MM.1S (cell line): ENCODE data around the gene ASCC2.
"Not testable (repeated sequence)": the region's sequence is repeated elsewhere in the genome, so short reads cannot be mapped to it uniquely, and the experiment has no call there.

Experiments
- DNase-seq: peaks from one replicate; pipeline ENCODE4 v3.0.0-alpha.2; 2015
- H2AFZ ChIP-seq: fragments of 300-600 bp; sonication (generic); 2 replicates; pipeline ENCODE4 v1.6.0; 2016; ENCODE audit warnings: antibody characterized with exemption, low read length
- H3F3A ChIP-seq: fragments of 300-600 bp; sonication (generic); 2 replicates; pipeline ENCODE4 v1.6.1; 2016; ENCODE audit warnings: mild to moderate bottlenecking, antibody characterized with exemption, low read length, moderate library complexity, mixed read lengths; ENCODE audit not compliant: insufficient read depth
- H3K27ac ChIP-seq: fragments of 300-600 bp; sonication (generic); 2 replicates; pipeline ENCODE4 v1.5.1; 2016; ENCODE audit warnings: mild to moderate bottlenecking, low read length
- H3K27me3 ChIP-seq: fragments of 300-600 bp; sonication (generic); replicated peaks from 2 replicates; pipeline ENCODE4 v1.6.0; 2016; ENCODE audit warnings: low read length; ENCODE audit not compliant: insufficient read depth
- H3K36me3 ChIP-seq: fragments of 300-600 bp; sonication (generic); replicated peaks from 2 replicates; pipeline ENCODE4 v1.6.1; 2016; ENCODE audit warnings: mild to moderate bottlenecking, low read length, mixed read lengths; ENCODE audit not compliant: insufficient read depth
- H3K4me1 ChIP-seq: fragments of 300-600 bp; sonication (generic); 2 replicates; pipeline ENCODE4 v1.6.1; 2016; ENCODE audit warnings: low read length, mixed read lengths
- H3K4me2 ChIP-seq: fragments of 300-600 bp; sonication (generic); 2 replicates; pipeline ENCODE4 v1.6.0; 2016; ENCODE audit warnings: low read depth, low read length
- H3K4me3 ChIP-seq: fragments of 300-600 bp; sonication (generic); 2 replicates; pipeline ENCODE4 v1.5.1; 2016; ENCODE audit warnings: low read length, mixed read lengths
- H3K79me2 ChIP-seq: fragments of 300-600 bp; sonication (generic); 2 replicates; pipeline ENCODE4 v1.6.1; 2016; ENCODE audit warnings: mixed run types, low read length, mixed read lengths
- H3K9ac ChIP-seq: fragments of 300-600 bp; sonication (generic); 2 replicates; pipeline ENCODE4 v1.6.1; 2016; ENCODE audit warnings: low read length, mixed read lengths
- H3K9me2 ChIP-seq: fragments of 300-600 bp; sonication (generic); replicated peaks from 2 replicates; pipeline ENCODE4 v1.6.1; 2016; ENCODE audit warnings: mild to moderate bottlenecking, low read length, mixed read lengths; ENCODE audit not compliant: insufficient read depth
- H3K9me3 ChIP-seq: fragments of 300-600 bp; sonication (generic); replicated peaks from 2 replicates; pipeline ENCODE4 v1.6.1; 2016; ENCODE audit warnings: mild to moderate bottlenecking, low read length, mixed read lengths; ENCODE audit not compliant: insufficient read depth
- H4K20me1 ChIP-seq: fragments of 300-600 bp; sonication (generic); 2 replicates; pipeline ENCODE4 v1.6.1; 2016; ENCODE audit warnings: mild to moderate bottlenecking, low read length, moderate library complexity, mixed read lengths; ENCODE audit not compliant: insufficient read depth
- CTCF ChIP-seq: fragments of 300-600 bp; sonication (generic); IDR thresholded peaks from 2 replicates; pipeline ENCODE4 v1.5.1; 2016; ENCODE audit warnings: antibody characterized with exemption, low read length, mixed read lengths
- EZH2 ChIP-seq: fragments of 300-600 bp; sonication (generic); optimal IDR thresholded peaks from 2 replicates; pipeline ENCODE3; 2017; ENCODE audit warnings: low read depth, mild to moderate bottlenecking, antibody characterized with exemption, low read length, mixed read lengths
- EZH2phosphoT487 ChIP-seq: fragments of 300-600 bp; sonication (generic); IDR thresholded peaks from 2 replicates; pipeline ENCODE4 v1.6.1; 2018; ENCODE audit warnings: antibody characterized with exemption, low read length

ASCC2 gene

GRCh38 chr22:29838599-29838956 lies 504 bp upstream of the ASCC2 start:
- H3F3A ChIP-seq = no peaks in the 10 kb centered on the region
- peak overlapping the region; percentile 34; the same call in 1 of the 2 replicates for H3K9ac ChIP-seq
- peak overlapping the region; percentile 96 for H3K4me3 ChIP-seq

GRCh38 chr22:29836791-29837370 lies 1.2 kb downstream of the ASCC2 start:
- not testable (repeated sequence) for H3K9ac ChIP-seq, H3K9me2 ChIP-seq, DNase-seq, H3K27me3 ChIP-seq, H3K36me3 ChIP-seq, H4K20me1 ChIP-seq, H3K4me1 ChIP-seq, H3K27ac ChIP-seq, H3F3A ChIP-seq, H2AFZ ChIP-seq, H3K9me3 ChIP-seq
- Histone ChIP-seq H3K4me3 (peak overlapping the region; percentile 96), H3K4me2 (peak overlapping the region; percentile 85; the same call in 1 of the 2 replicates), H3K79me2 (peaks cover 34% of the 10 kb centered on the region)

More at GRCh38 chr22:29838599-29838956, 504 bp upstream of the ASCC2 start:
- TF ChIP-seq EZH2phosphoT487 (no peak), EZH2 (no peak), CTCF (no peak)
- H2AFZ ChIP-seq = peak overlapping the region; percentile 95
- peak overlapping the region; percentile 6; the same call in 1 of the 2 replicates for H3K27ac ChIP-seq
- no peaks in the 10 kb centered on the region for H3K9me2 ChIP-seq
- peaks cover 31% of the 10 kb centered on the region for H3K79me2 ChIP-seq
- H3K36me3 ChIP-seq = no peaks in the 10 kb centered on the region
- peak overlapping the region; percentile 90 for H3K4me2 ChIP-seq
- no peaks in the 10 kb centered on the region for H3K9me3 ChIP-seq
- no peak for DNase-seq
- H3K4me1 ChIP-seq = 0 out of 2 replicates have a peak, but pooled peaks cover 7% of the 10 kb centered on the region
- no peaks in the 10 kb centered on the region for H3K27me3 ChIP-seq
- H4K20me1 ChIP-seq = no peaks in the 10 kb centered on the region

GRCh38 chr22:29834046-29834445 lies 4.0 kb downstream of the ASCC2 start:
- Histone ChIP-seq H2AFZ (no peak overlapping the region), H3K27ac (no peak overlapping the region), H3K4me2 (no peak overlapping the region)

More at GRCh38 chr22:29834046-29834445, 4.0 kb downstream of the ASCC2 start:
- no peak overlapping the region for H3K4me3 ChIP-seq
- no peaks in the 10 kb centered on the region for H3K27me3 ChIP-seq
- peaks cover 34% of the 10 kb centered on the region for H3K79me2 ChIP-seq
- H3K9me3 ChIP-seq = no peaks in the 10 kb centered on the region
- TF ChIP-seq EZH2 (no peak), CTCF (no peak), EZH2phosphoT487 (no peak)
- H3K9me2 ChIP-seq = no peaks in the 10 kb centered on the region
- no peaks in the 10 kb centered on the region for H4K20me1 ChIP-seq
- no peaks in the 10 kb centered on the region for H3K36me3 ChIP-seq
- no peaks in the 10 kb centered on the region for H3F3A ChIP-seq
- DNase-seq = no peak
- H3K4me1 ChIP-seq = 0 out of 2 replicates have a peak, but pooled peaks cover 7% of the 10 kb centered on the region
- no peak overlapping the region for H3K9ac ChIP-seq
